ENCODE results near the gene PTPRM.

DNA sequence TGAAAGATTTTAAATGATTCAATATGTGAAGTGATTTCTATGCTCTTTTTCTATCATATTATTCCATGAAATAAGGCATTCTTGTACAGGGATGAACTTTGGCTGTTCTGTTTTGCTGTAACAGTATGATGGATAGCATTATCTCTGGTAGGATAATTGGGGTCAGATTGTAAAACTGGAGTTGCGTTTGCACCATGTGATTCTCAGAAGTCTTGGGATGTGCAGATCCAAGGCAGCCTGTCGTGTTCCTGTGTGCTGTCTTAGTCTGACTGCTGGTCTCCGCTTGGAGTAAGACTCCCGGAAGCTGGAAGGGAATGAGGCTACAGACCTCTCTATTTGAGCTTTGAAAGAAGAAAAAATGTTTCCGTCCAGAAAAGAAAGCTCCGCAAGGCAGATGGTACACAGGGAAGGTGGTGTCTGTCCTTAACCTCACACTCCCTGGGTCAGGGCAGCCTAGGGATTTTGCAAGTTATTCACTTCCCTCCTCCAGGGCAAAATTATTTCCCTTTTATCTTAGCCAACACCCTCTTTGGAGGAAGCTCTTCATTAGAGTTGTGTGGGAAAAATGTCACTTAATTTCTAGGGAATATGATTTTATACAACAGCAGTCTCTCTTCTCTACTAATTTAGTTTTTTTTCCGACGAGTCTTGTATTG lies 250.6 kb downstream of the PTPRM start:
- TF ChIP-seq, protein P1, sequence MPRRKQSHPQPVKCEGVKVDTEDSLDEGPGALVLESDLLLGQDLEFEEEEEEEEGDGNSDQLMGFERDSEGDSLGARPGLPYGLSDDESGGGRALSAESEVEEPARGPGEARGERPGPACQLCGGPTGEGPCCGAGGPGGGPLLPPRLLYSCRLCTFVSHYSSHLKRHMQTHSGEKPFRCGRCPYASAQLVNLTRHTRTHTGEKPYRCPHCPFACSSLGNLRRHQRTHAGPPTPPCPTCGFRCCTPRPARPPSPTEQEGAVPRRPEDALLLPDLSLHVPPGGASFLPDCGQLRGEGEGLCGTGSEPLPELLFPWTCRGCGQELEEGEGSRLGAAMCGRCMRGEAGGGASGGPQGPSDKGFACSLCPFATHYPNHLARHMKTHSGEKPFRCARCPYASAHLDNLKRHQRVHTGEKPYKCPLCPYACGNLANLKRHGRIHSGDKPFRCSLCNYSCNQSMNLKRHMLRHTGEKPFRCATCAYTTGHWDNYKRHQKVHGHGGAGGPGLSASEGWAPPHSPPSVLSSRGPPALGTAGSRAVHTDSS (tag by site-specific recombination; IDR thresholded peaks at IDR 0.05): no peak
- TF ChIP-seq CTCF (tag by site-specific recombination; IDR thresholded peaks at IDR 0.05): no peak
- TF ChIP-seq, protein P2, sequence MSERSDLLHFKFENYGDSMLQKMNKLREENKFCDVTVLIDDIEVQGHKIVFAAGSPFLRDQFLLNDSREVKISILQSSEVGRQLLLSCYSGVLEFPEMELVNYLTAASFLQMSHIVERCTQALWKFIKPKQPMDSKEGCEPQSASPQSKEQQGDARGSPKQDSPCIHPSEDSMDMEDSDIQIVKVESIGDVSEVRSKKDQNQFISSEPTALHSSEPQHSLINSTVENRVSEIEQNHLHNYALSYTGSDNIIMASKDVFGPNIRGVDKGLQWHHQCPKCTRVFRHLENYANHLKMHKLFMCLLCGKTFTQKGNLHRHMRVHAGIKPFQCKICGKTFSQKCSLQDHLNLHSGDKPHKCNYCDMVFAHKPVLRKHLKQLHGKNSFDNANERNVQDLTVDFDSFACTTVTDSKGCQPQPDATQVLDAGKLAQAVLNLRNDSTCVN (tag by site-specific recombination; optimal IDR thresholded peaks at IDR 0.05): no peak
- TF ChIP-seq ZNF211 (tag by site-specific recombination; IDR thresholded peaks at IDR 0.05; ENCODE audit: low read depth): no peak
- TF ChIP-seq ZNF830 (tag by site-specific recombination; IDR thresholded peaks at IDR 0.05; ENCODE audit: low read depth): no peak
- TF ChIP-seq ZNF335 (tag by site-specific recombination; conservative IDR thresholded peaks at IDR 0.05): no peak
- no peak for TF ChIP-seq PBX3 (CRISPR knock-in tag; IDR thresholded peaks at IDR 0.05)
- TF ChIP-seq, protein P3, sequence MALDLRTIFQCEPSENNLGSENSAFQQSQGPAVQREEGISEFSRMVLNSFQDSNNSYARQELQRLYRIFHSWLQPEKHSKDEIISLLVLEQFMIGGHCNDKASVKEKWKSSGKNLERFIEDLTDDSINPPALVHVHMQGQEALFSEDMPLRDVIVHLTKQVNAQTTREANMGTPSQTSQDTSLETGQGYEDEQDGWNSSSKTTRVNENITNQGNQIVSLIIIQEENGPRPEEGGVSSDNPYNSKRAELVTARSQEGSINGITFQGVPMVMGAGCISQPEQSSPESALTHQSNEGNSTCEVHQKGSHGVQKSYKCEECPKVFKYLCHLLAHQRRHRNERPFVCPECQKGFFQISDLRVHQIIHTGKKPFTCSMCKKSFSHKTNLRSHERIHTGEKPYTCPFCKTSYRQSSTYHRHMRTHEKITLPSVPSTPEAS (tag by site-specific recombination; IDR thresholded peaks at IDR 0.05): no peak
- TF ChIP-seq HOXA7 (CRISPR knock-in tag; IDR thresholded peaks at IDR 0.05; ENCODE audit: borderline replicate concordance): no peak
- no peak for TF ChIP-seq ZNF18 (tag by site-specific recombination; IDR thresholded peaks at IDR 0.05)
- no peak for TF ChIP-seq ZNF433 (tag by site-specific recombination; IDR thresholded peaks at IDR 0.05; ENCODE audit: low read depth)
- TF ChIP-seq ZNF274 (IDR thresholded peaks at IDR 0.05; ENCODE audit: low read length): no peak
- no peak for TF ChIP-seq ZNF274 (tag by site-specific recombination; IDR thresholded peaks at IDR 0.05; ENCODE audit: borderline replicate concordance)
- TF ChIP-seq YY1 (tag by site-specific recombination; IDR thresholded peaks at IDR 0.05): no peak

All from HEK293 (cell line).